Skeletal muscle satellite cell (primary cell): ENCODE results near the gene ADAM15.

Experiments
- H3K27me3 ChIP-seq: 2 replicates; pipeline ENCODE4 v1.7.0; 2013; ENCODE audit warnings: low read length; ENCODE audit not compliant: control insufficient read depth, insufficient read depth
- H3K36me3 ChIP-seq: 2 replicates; pipeline ENCODE4 v1.7.0; 2013; ENCODE audit warnings: mild to moderate bottlenecking, control low read depth, low read length; ENCODE audit not compliant: insufficient read depth
- H3K4me1 ChIP-seq: 2 replicates; pipeline ENCODE4 v1.7.0; 2013; ENCODE audit warnings: low read length; ENCODE audit not compliant: control insufficient read depth, insufficient read depth
- H3K4me2 ChIP-seq: 2 replicates; pipeline ENCODE4 v1.7.0; 2013; ENCODE audit warnings: mild to moderate bottlenecking, low read length
- H3K4me3 ChIP-seq: 2 replicates; pipeline ENCODE4 v1.7.0; 2013; ENCODE audit warnings: low read length
- H3K9ac ChIP-seq: 2 replicates; pipeline ENCODE4 v1.7.0; 2013; ENCODE audit warnings: mild to moderate bottlenecking, low read depth, low read length, moderate library complexity
- H3K9me3 ChIP-seq: replicated peaks from 2 replicates; pipeline ENCODE4 v1.7.0; 2013; ENCODE audit warnings: mild to moderate bottlenecking, control low read depth, low read length

ADAM15 gene

DNA sequence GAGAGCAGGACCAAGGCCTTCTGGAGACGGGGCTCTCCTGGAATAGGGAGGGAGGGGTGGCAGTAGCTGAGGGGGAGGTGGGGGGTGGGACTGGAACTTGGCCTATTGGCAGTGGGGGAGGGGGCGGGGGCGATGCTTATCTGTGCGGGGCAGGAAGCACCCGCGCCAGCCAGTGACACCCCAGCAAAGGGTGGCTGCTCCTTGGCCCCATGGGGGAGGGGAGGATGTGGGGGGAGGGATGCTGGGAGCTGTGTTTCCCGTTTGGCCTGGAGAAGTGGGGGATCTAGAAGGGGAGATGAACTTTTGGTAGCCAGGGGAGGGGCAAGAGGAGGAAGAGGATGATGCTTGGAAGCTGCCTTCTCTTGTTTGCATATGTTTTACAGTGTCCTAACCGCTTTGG, 37.5 kb upstream of the ADAM15 start:
- H3K4me3 ChIP-seq, result no peak overlapping the region
- peaks cover 42% of the 10 kb centered on the region for H3K36me3 ChIP-seq
- H3K9me3 ChIP-seq, result no peaks in the 10 kb centered on the region
- H3K9ac ChIP-seq, result no peak overlapping the region
- H3K4me2 ChIP-seq, result no peak overlapping the region
- H3K27me3 ChIP-seq, result no peaks in the 10 kb centered on the region
- peaks cover 28% of the 10 kb centered on the region for H3K4me1 ChIP-seq

DNA sequence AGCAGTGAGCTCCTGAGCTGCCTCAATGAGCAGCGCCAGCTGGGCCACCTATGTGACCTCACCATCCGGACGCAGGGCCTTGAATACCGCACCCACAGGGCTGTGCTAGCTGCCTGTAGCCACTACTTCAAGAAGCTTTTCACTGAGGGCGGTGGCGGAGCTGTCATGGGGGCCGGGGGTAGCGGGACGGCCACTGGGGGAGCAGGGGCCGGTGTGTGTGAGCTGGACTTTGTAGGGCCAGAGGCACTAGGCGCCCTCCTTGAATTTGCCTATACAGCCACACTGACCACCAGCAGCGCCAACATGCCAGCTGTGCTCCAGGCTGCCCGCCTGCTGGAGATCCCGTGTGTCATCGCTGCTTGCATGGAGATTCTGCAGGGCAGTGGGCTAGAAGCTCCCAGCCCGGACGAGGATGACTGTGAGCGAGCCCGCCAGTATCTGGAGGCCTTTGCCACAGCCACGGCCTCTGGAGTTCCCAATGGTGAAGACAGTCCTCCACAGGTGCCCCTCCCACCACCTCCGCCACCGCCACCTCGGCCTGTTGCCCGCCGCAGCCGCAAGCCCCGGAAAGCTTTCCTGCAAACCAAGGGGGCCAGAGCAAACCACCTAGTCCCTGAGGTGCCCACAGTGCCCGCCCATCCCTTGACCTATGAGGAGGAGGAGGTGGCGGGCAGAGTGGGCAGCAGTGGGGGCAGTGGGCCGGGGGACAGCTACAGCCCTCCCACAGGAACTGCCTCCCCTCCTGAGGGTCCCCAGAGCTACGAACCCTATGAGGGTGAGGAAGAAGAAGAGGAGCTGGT, 36.2 kb upstream of the ADAM15 start:
- no peak overlapping the region for H3K4me2 ChIP-seq
- H3K4me3 ChIP-seq, result no peak overlapping the region
- no peaks in the 10 kb centered on the region for H3K9me3 ChIP-seq
- no peak overlapping the region for H3K9ac ChIP-seq
- peaks cover 35% of the 10 kb centered on the region for H3K4me1 ChIP-seq
- no peaks in the 10 kb centered on the region for H3K27me3 ChIP-seq
- H3K36me3 ChIP-seq, result peaks cover 39% of the 10 kb centered on the region

DNA sequence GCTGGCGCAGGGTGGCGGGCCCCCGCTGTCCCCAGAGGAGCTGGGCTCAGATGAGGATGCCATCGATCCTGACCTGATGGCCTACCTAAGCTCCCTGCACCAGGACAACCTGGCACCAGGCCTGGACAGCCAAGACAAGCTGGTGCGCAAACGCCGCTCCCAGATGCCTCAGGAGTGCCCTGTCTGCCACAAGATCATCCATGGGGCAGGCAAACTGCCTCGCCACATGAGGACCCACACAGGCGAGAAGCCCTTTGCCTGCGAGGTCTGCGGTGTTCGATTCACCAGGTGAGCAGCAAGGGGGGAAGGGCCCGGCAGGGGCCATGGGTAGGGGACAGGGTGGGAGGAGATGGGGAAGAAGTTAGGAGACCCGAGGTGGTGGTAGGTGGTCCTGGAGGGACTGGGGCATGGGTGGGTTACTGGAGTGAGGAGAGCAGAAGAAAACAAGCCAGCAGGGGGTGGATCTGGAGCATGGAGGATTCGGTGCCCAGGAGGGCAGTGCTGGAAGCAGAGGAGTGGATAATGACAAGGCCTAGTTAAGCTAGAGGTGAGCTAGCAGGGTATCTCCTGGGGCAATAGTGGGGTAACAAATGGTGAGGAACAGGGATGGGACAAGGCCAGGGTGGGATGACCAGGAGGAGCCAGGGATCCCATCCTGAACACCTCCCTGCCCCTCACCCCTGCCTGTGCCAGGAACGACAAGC, 35.4 kb upstream of the ADAM15 start:
- Histone ChIP-seq H3K4me3 (no peak overlapping the region), H3K4me2 (no peak overlapping the region), H3K27me3 (no peaks in the 10 kb centered on the region), H3K9me3 (no peaks in the 10 kb centered on the region), H3K9ac (no peak overlapping the region), H3K4me1 (peaks cover 35% of the 10 kb centered on the region), H3K36me3 (peaks cover 36% of the 10 kb centered on the region)

DNA sequence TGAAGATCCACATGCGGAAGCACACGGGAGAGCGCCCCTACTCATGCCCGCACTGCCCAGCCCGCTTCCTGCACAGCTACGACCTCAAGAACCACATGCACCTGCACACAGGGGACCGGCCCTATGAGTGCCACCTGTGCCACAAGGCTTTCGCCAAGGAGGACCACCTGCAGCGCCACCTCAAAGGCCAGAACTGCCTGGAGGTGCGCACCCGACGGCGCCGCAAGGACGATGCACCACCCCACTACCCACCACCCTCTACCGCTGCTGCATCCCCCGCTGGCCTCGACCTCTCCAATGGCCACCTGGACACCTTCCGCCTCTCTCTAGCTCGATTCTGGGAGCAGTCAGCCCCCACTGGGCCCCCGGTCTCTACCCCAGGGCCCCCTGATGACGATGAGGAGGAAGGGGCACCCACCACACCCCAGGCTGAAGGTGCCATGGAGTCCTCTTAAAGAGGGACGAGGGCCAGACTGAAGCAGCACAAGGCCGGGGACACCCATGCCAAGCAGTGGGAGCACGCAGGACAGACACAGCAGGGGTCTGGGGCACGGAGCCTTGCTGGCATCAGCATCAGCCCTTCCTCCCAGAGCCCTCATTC, 34.8 kb upstream of the ADAM15 start:
- no peak overlapping the region for H3K4me3 ChIP-seq
- no peak overlapping the region for H3K9ac ChIP-seq
- no peaks in the 10 kb centered on the region for H3K27me3 ChIP-seq
- no peak overlapping the region for H3K4me2 ChIP-seq
- peaks cover 35% of the 10 kb centered on the region for H3K4me1 ChIP-seq
- peaks cover 36% of the 10 kb centered on the region for H3K36me3 ChIP-seq
- H3K9me3 ChIP-seq, result no peaks in the 10 kb centered on the region

DNA sequence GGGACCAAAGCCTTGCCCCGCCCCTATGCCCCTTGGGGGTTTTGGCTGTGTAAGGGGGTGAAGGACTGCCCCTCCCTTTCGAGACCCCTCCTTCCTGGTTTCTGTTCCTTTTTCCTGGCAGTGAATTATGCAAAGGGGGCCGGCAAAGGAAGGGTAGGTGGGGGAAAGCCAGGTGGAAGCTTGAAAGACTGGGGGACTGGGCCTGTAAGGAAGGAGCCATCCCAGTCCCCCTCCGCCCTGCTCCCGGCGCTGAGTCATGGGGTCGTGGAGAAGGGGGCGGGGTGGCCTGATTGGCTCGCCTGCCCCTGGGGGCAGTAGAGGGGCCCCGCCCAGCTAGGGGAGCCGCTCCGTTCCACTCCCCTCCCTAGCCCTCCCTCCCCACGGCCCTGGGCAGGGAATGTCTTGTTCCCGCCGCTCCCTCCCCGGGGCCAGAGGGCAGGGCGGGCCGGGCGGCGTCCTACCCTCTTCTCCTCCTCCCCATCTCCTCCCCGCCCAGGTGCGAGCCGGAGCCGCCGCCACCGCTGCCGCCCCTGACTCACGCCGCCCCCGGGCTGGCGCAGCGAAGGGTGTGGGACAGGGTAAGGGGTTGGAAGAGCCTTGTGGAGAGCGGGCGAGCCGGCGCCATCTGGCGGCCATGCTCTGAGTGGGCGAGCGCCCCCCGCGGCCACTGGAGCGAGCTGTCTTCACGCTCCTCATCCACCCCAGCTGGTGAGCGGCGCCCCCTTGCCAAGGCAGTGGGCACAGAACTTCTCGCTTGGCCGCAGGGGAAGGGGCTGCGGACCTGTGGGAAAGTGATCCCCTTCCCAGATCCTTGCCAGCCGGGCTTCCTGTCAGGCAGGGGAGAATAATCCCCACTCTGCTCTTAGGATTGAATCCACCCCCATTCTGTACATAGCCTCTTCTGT, 33.8 kb upstream of the ADAM15 start:
- no peaks in the 10 kb centered on the region for H3K27me3 ChIP-seq
- H3K9me3 ChIP-seq, result no peaks in the 10 kb centered on the region
- peak overlapping the region; percentile 80 for H3K4me2 ChIP-seq
- peaks cover 34% of the 10 kb centered on the region for H3K36me3 ChIP-seq
- peaks cover 27% of the 10 kb centered on the region for H3K4me1 ChIP-seq
- H3K9ac ChIP-seq, result peak overlapping the region; percentile 62
- peak overlapping the region; percentile 54 for H3K4me3 ChIP-seq

DNA sequence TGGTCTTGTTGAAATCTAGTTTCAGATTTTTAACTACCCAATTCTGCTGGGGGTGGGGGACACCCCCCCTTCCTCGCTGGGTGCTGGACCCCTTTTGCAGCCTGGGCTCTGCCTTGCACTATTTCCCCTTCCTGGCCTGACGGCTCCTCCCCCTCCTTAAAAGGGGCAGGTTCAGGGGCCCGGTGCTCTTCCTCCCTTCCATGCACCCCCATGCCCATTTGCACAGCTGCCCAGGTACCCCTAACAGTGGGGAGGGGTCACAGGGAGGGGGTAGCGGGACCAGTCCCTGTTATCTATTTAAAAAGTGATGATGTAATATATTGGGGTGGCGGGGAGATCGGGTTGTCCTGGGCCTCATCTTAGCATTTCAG, 33.2 kb upstream of the ADAM15 start:
- peaks cover 24% of the 10 kb centered on the region for H3K4me1 ChIP-seq
- H3K27me3 ChIP-seq, result no peaks in the 10 kb centered on the region
- peak overlapping the region; percentile 62 for H3K9ac ChIP-seq
- H3K4me3 ChIP-seq, result peak overlapping the region; percentile 54
- peak overlapping the region; percentile 80 for H3K4me2 ChIP-seq
- H3K9me3 ChIP-seq, result no peaks in the 10 kb centered on the region
- peaks cover 32% of the 10 kb centered on the region for H3K36me3 ChIP-seq

DNA sequence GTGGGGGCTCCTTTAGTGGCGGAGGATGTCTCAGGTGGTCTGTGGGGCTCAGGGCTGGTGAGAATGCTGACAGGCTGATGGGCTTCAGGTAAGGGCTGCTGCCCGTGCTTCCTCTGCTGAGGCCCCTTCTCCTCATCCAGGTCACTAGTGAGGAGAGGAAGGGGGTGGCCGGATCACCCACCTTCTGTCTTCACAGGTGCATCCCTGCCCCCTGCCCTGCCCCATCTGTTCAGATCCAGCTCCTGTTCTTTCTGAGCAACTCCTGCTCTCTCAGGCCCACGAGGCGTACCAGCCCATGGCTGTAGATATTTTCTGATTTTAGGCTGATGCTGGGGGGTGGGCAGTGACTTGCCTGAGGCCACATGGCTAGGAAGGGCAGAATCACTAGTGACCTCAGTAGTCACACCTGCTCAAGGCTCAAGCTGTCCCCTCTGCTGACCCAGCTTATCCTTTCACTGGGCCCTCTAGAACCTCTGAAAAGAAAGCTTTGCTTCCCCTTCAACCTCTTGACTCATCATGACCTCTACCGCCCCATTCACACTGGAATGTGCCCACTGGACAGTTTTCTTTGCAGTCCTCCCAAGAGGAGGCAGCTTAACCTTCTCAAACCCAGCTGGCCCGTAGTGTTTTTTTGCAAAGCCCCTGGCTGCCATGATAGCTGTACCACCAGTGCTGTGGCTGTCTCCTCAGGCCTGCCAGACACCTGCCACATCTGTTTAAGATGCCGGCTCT, 32.3 kb upstream of the ADAM15 start:
- no peaks in the 10 kb centered on the region for H3K9me3 ChIP-seq

DNA sequence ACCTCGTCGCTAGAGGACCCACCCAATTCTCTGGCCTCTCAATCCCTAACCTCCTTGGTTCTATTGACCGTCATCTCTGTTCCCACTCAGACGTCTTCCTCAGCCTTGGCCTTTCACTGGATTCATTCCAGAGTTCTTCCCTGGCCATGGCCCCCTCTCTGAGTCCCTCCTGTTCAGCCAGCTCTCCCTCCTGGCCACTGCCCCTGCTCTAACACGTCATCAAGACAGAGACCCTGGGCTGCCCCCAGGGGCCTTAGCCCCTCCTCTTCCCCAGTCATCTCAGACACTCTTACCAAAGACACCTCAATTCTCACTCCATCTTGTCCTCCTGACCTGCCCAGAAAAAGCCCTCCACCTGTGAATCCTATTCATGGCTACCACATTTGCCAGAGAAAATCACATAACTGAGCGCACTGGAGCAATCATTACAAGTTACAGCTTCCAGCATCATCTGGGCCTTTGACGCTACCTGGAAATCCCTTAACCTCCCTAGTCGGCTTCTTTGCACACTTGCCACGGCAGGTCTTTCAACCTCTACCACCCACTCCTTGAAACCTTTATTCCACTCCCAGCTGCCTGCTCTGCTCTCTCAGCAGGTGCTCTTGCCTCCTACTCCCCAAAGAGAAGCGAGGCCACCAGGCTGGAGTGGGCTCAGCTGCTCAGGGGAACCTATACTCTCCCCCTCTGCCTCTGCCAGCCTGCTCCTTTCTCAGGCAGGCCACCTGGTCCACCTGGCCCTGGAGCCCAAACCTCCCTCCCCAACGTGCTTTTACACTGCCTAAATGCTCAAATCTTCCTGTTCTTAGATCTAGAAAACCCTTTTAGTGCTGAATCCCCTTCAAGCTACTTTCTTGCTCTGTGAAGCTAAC, 31.5 kb upstream of the ADAM15 start:
- H3K4me1 ChIP-seq, result peaks cover 24% of the 10 kb centered on the region
- H3K36me3 ChIP-seq, result peaks cover 23% of the 10 kb centered on the region
- H3K4me2 ChIP-seq, result no peak overlapping the region
- no peaks in the 10 kb centered on the region for H3K9me3 ChIP-seq
- H3K9ac ChIP-seq, result no peak overlapping the region
- no peak overlapping the region for H3K4me3 ChIP-seq
- no peaks in the 10 kb centered on the region for H3K27me3 ChIP-seq

More for the DNA sequence above, 32.3 kb upstream of the ADAM15 start:
- Histone ChIP-seq H3K36me3 (peaks cover 32% of the 10 kb centered on the region), H3K4me2 (peak overlapping the region; percentile 32), H3K4me3 (no peak overlapping the region), H3K9ac (no peak overlapping the region), H3K27me3 (no peaks in the 10 kb centered on the region), H3K4me1 (peaks cover 24% of the 10 kb centered on the region)

DNA sequence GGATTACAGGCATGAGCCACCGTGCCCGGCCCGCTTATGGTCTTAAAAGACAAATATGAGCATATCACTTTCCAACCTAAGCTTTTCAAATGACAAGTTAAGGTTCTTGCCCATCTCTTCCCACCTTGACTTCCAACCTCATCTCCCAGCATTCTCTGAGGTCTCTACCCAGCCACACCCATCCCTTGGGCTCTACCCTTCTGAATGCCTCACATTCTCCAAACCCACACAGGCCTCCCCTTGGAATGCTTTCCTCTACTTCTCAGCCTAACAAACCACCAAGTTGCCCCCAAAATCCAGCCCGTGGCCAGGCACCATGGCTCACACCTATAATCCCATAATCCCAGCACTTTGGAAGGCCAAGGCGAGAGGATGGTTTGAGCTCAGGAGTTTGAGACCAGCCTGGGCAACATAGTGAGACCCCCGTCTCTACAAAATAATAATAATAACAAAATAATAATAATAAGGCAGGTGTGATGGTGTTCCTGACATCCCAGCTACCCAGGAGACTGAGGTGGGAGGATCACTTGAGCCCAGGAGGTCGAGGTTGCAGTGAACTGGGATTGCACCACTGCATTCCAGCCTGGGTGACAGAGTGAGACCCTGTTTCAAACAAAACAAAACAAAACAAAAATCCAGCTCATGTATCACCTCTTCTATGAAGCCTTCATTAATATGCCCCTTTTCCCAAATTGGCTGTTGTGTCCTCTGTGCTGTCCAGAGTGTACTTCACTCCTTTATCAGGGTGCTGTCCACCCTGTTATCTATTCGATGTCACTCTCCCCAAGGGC, 28.8 kb upstream of the ADAM15 start:
- no peaks in the 10 kb centered on the region for H3K27me3 ChIP-seq
- H3K4me1 ChIP-seq, result peaks cover 16% of the 10 kb centered on the region
- H3K9ac ChIP-seq, result no peak overlapping the region
- H3K4me2 ChIP-seq, result no peak overlapping the region
- peaks cover 3% of the 10 kb centered on the region for H3K36me3 ChIP-seq
- no peak overlapping the region for H3K4me3 ChIP-seq
- H3K9me3 ChIP-seq, result no peaks in the 10 kb centered on the region
